Kidney (tissue), 14 donors: ENCODE measurements around the gene BATF3. TPM values are rescaled to one million over a fixed set of nuclear protein-coding genes. Genes with fewer than 3 reads are reported as not detected.

Source experiments
- DNase-seq, 5 donors: peaks; one replicate each; pipeline ENCODE4 v3.0.0-alpha.2; 2013 to 2020
- FAIRE-seq: peaks from 2 replicates; lab custom pipeline; 2012; peaks lifted over from hg19 to GRCh38; lab: Jason Lieb, UNC
- H3K27ac ChIP-seq, 2 donors: one replicate each; pipeline ENCODE4 v1.7.0; 2013; ENCODE audit warnings: low read depth in 2 of 2, low read length in 2 of 2, inconsistent platforms in 1 of 2
- H3K27me3 ChIP-seq: one replicate; pipeline ENCODE4 v1.7.1; 2013; ENCODE audit warnings: low read length, inconsistent platforms; ENCODE audit not compliant: control insufficient read depth, insufficient read depth
- H3K36me3 ChIP-seq, 3 donors: one replicate each; pipeline versions ENCODE4 v1.7.0 to v1.7.1; 2013; ENCODE audit warnings: low read length in 3 of 3, control low read depth in 1 of 3, inconsistent platforms in 1 of 3; ENCODE audit not compliant: insufficient read depth in 3 of 3, control insufficient read depth in 2 of 3
- H3K4me1 ChIP-seq, 3 donors: one replicate each; pipeline versions ENCODE4 v1.7.0 to v1.7.1; 2013; ENCODE audit warnings: low read length in 3 of 3, inconsistent platforms in 1 of 3, low read depth in 1 of 3; ENCODE audit not compliant: control insufficient read depth in 2 of 3, insufficient read depth in 2 of 3
- H3K4me3 ChIP-seq, 3 donors: one replicate each; pipeline versions ENCODE4 v1.7.0 to v1.8.1; 2013; ENCODE audit warnings: low read length in 3 of 3, control low read depth in 1 of 3, inconsistent platforms in 1 of 3
- H3K9ac ChIP-seq, 3 donors: one replicate each; pipeline versions ENCODE4 v1.7.0 to v1.7.1; 2013; ENCODE audit warnings: low read length in 3 of 3, control low read depth in 1 of 3, inconsistent platforms in 1 of 3
- H3K9me3 ChIP-seq, 3 donors: one replicate each; pipeline versions ENCODE4 v1.7.0 to v1.7.1; 2013; ENCODE audit warnings: low read length in 3 of 3, control low read depth in 1 of 3, inconsistent platforms in 1 of 3; ENCODE audit not compliant: control insufficient read depth in 2 of 3, insufficient read depth in 1 of 3
- intact Hi-C: fragments of 100-400 bp; cut with DNase I; formaldehyde crosslinking; loops from one replicate; pipeline ENCODE4 v1.11.1; 2022
- polyA plus RNA-seq: library from polyadenylated mRNA; stranded (reverse); fragments of 350-450 nt; fragmentation: Illumina TruSeq; extraction: RNeasy Lipid Tissue Mini Kit (QIAGEN cat#74804); gene quantifications from one replicate; pipeline ENCODE4 v1.2.3, GENCODE V29; 2014; ENCODE audit warnings: low read depth, low replicate concordance; ENCODE audit not compliant: insufficient read depth
- total RNA-seq: library from RNA; stranded (reverse); fragmentation: NEBNext Ultra II Directional; extraction: Animal tissue kit (Norgen Biotek cat#: 25700); gene quantifications from one replicate; pipeline ENCODE4 v1.2.1, GENCODE V29; 2021
- TF ChIP-seq, protein P1 (sequence below): IDR thresholded peaks from 3 replicates; pipeline ENCODE4 v1.5.1; 2012; ENCODE audit warnings: mild to moderate bottlenecking, moderate library complexity, borderline replicate concordance; ENCODE audit not compliant: insufficient read depth; ENCODE audit errors: extremely low read depth
- donor health status: control.
- donor health status: control.
- donor health status: control.
- donor health status: control.
- donor health status: control.
- donor health status: DM: yes; HTN: yes; CAD: no.
- donor health status: Normal renal cell carcinoma (clear cell type).

Gene BATF3
- total and polyA plus RNA-seq, 2 donors from 2014 or later = 3.3 to 6.5 TPM

DNA sequence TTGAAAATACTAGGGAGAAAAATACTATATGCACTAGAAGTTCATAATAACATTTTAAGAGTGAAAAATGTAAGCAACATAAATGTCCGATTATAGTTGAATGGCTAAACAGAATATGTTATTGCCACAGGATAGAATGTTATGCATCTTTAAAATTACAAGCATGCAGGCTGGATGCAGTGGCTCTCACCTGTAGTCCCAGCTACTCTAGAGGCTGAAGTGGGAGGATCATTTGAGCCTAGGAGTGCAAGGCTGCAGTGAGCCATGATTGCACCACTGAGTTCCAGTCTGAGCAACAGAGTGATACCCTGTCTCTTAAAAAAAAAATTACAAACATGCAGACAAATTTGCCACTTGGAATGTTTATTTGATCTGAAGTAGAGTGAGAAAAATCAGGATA lies 3.0 kb upstream of the BATF3 start:
- Histone ChIP-seq H3K27me3 (peaks cover 12% of the 10 kb centered on the region), H3K36me3 (no peaks in the 10 kb centered on the region), H3K4me3 (no peak overlapping the region), H3K4me1 (peaks cover 0 to 4% (median 4%) of the 10 kb centered on the region in 3 donors), H3K9me3 (no peaks in the 10 kb centered on the region), H3K9ac (no peak overlapping the region), H3K27ac (no peak overlapping the region)
- TF ChIP-seq, protein P1, sequence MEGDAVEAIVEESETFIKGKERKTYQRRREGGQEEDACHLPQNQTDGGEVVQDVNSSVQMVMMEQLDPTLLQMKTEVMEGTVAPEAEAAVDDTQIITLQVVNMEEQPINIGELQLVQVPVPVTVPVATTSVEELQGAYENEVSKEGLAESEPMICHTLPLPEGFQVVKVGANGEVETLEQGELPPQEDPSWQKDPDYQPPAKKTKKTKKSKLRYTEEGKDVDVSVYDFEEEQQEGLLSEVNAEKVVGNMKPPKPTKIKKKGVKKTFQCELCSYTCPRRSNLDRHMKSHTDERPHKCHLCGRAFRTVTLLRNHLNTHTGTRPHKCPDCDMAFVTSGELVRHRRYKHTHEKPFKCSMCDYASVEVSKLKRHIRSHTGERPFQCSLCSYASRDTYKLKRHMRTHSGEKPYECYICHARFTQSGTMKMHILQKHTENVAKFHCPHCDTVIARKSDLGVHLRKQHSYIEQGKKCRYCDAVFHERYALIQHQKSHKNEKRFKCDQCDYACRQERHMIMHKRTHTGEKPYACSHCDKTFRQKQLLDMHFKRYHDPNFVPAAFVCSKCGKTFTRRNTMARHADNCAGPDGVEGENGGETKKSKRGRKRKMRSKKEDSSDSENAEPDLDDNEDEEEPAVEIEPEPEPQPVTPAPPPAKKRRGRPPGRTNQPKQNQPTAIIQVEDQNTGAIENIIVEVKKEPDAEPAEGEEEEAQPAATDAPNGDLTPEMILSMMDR = no peak
- DNase-seq (no peak), FAIRE-seq (no peak)
- intact Hi-C loops = no loop called here

DNA sequence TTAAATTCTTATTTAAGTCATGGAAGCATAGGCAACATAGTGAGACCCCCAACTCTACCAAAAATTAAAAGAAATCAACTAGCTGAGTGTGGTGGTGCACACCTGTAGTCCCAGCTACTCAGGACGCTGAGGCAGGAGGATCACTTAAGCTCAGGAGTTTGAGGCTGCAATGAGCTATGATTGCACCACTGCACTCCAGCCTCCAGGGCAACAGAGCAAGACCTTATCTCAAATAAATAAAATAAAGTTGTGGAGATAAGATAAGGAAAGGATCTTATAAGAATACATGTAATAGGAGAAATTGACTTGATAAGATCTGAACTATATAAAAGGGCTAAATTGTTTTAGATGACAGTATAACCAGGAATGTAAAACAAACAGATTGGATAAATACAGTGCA lies 2.3 kb upstream of the BATF3 start:
- no peak for FAIRE-seq
- H3K4me1 ChIP-seq = peaks cover 0 to 4% (median 4%) of the 10 kb centered on the region in 3 donors

DNA sequence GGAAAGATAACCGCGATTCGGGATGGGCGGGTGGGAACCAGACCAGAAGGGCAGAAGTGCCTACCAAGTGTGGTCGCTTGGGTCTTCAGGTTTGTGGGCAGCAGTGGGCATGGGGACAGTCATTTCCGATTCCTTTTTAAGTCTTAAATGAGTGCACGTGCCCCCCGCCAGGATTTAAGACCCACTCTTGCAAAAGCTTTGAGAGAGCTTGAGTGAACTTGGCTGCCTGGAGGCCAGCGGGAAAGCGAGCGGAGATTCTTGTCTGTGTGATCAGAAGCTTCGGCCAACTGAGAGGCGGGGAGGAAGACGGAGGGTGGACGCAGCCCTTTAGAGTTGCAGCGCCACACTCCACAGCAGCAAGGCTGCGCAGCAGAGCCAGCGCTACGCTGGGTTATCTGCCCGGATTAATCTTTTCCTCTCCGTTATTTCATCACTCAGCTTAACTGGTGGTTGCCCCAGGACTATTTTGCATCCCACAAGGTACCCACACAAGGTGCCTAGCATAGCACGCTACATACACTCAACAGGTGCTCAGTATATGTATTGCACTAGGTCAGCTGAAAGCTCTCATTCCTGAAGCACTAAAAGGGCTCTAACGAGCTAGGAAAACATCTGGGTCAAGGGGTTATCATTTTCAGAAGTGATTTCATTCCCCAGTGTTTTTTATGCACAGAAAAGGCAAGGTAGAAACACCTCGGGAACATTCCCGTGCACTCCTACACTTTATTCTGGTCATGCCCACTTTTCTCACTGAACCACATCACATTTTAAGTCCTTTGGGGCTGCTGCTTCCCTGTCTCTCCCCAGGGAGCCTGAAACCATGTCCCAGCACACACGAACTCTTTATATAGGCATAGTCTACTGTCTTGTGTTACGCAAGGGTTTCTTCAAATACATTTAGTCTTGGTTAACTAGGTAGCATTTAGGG lies 1.5 kb upstream of the BATF3 start:
- TF ChIP-seq, protein P1 = no peak
- Histone ChIP-seq H3K9ac (no peak overlapping the region), H3K9me3 (no peaks in the 10 kb centered on the region), H3K27me3 (peaks cover 22% of the 10 kb centered on the region), H3K27ac (peak overlapping the region; percentile 67), H3K36me3 (no peaks in the 10 kb centered on the region), H3K4me1 (peaks cover 0 to 4% (median 4%) of the 10 kb centered on the region in 3 donors), H3K4me3 (peak overlapping the region; percentile 18 to 63 (median 51))
- intact Hi-C loops = no loop called here
- FAIRE-seq (no peak), DNase-seq (peak; percentile 50 to 81 (median 62))

More for the DNA sequence above, 2.3 kb upstream of the BATF3 start:
- intact Hi-C loops = no loop called here
- H3K9ac ChIP-seq = no peak overlapping the region
- peaks cover 20% of the 10 kb centered on the region for H3K27me3 ChIP-seq
- H3K36me3 ChIP-seq = no peaks in the 10 kb centered on the region
- H3K4me3 ChIP-seq = no peak overlapping the region
- TF ChIP-seq, protein P1 = no peak
- H3K27ac ChIP-seq = no peak overlapping the region
- DNase-seq = no peak
- no peaks in the 10 kb centered on the region for H3K9me3 ChIP-seq
